ENCODE results near the gene SPECC1.

GRCh38 chr17:19991252-19991885 lies 17.8 kb upstream of the SPECC1 start:
- TF ChIP-seq, protein P1, sequence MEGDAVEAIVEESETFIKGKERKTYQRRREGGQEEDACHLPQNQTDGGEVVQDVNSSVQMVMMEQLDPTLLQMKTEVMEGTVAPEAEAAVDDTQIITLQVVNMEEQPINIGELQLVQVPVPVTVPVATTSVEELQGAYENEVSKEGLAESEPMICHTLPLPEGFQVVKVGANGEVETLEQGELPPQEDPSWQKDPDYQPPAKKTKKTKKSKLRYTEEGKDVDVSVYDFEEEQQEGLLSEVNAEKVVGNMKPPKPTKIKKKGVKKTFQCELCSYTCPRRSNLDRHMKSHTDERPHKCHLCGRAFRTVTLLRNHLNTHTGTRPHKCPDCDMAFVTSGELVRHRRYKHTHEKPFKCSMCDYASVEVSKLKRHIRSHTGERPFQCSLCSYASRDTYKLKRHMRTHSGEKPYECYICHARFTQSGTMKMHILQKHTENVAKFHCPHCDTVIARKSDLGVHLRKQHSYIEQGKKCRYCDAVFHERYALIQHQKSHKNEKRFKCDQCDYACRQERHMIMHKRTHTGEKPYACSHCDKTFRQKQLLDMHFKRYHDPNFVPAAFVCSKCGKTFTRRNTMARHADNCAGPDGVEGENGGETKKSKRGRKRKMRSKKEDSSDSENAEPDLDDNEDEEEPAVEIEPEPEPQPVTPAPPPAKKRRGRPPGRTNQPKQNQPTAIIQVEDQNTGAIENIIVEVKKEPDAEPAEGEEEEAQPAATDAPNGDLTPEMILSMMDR (IDR thresholded peaks at IDR 0.05), result no peak
- no peak for TF ChIP-seq POLR2A (IDR thresholded peaks at IDR 0.05)

All from adrenal gland (tissue), 5 donors.